Activated CD4-positive, alpha-beta T cell treated with anti-CD3 and anti-CD28 coated beads for 36 hours (primary cell): Measurements from ENCODE around the gene TRABD2A. TPM values are rescaled to one million over a fixed set of nuclear protein-coding genes. Genes with fewer than 3 reads are reported as not detected.

Experiments
- ATAC-seq: fragments of 200-7000 bp; cut with Tn5 transposase; one replicate; pipeline ENCODE4 v1.10.0; 2021; ENCODE audit warnings: mild to moderate bottlenecking, moderate library complexity
- CTCF ChIA-PET: fragments of 350-600 bp; sonication (Branson Sonifier 250); formaldehyde crosslinking; loops from one replicate; lab custom pipeline; 2021; ENCODE audit warnings: antibody characterized with exemption; lab: Charles Lee
- POLR2A ChIA-PET: fragments of 350-600 bp; sonication (Branson Sonifier 250); formaldehyde crosslinking; loops from one replicate; lab custom pipeline; 2021; ENCODE audit warnings: antibody characterized with exemption, inconsistent platforms; lab: Charles Lee
- DNase-seq: peaks from one replicate; pipeline ENCODE4 v3.0.0-alpha.2; 2020
- H3K27ac Mint-ChIP-seq: one replicate; pipeline ENCODE4 v1.8.0; 2021; ENCODE audit warnings: mixed read lengths
- H3K27me3 Mint-ChIP-seq: one replicate; pipeline ENCODE4 v1.8.0; 2021; ENCODE audit warnings: mixed read lengths
- H3K36me3 Mint-ChIP-seq: one replicate; pipeline ENCODE4 v1.8.0; 2021; ENCODE audit warnings: low read depth, mixed read lengths
- H3K4me1 Mint-ChIP-seq: one replicate; pipeline ENCODE4 v1.8.0; 2021; ENCODE audit warnings: mixed read lengths
- H3K4me3 Mint-ChIP-seq: one replicate; pipeline ENCODE4 v1.8.0; 2021; ENCODE audit warnings: mild to moderate bottlenecking, moderate library complexity, mixed read lengths
- H3K9me3 Mint-ChIP-seq: one replicate; pipeline ENCODE4 v1.8.0; 2021; ENCODE audit warnings: low read depth, mixed read lengths
- intact Hi-C, 2 experiments: fragments of 100-400 bp; cut with DNase I in 1 of 2; cut with micrococcal nuclease in 1 of 2; formaldehyde crosslinking; loops; one replicate each; pipeline versions ENCODE4 v1.14.2 to v1.15.1; 2022 to 2024; cut with DNase I, micrococcal nuclease
- total RNA-seq, 2 experiments: library from RNA; stranded (reverse); gene quantifications; one replicate each; pipeline ENCODE4 v1.2.3, GENCODE V29; 2021

The TRABD2A gene
- total RNA-seq, 2 experiments from 2014 or later, result 37.2 to 42.2 TPM

GRCh38 chr2:84854850-84855249 lies 26.0 kb downstream of the TRABD2A start:
- Mint-ChIP-seq H3K9me3 (peaks cover 11% of the 10 kb centered on the region), H3K4me3 (peak overlapping the region; percentile 5), H3K4me1 (peaks cover 91% of the 10 kb centered on the region), H3K27ac (peak overlapping the region; percentile 83), H3K36me3 (peaks cover 54% of the 10 kb centered on the region), H3K27me3 (no peaks in the 10 kb centered on the region)
- CTCF ChIA-PET, result interaction anchor here (0.8 to 1.3 kb wide), 2 partner anchors 16 to 34 kb away, joined by 3 to 4 read pairs; no protein-coding TSS in a partner anchor
- intact Hi-C loops, result loop anchor here (5.0 to 10.0 kb wide), 5 partner anchors 38 to 338 kb away; partner anchors contain the start of gene DNAH6 (in 1 of the 2)
- DNase-seq (no peak), ATAC-seq (no peak)
- POLR2A ChIA-PET, result no interaction called here

GRCh38 chr2:84851876-84852275 lies 29.0 kb downstream of the TRABD2A start:
- peaks cover 55% of the 10 kb centered on the region for H3K36me3 Mint-ChIP-seq
- ATAC-seq (no peak), DNase-seq (no peak)
- CTCF ChIA-PET, result interaction anchor here (0.5 to 2.2 kb wide), 4 partner anchors 11 to 74 kb away, joined by 3 to 8 read pairs (median 4); no protein-coding TSS in a partner anchor
- H3K4me1 Mint-ChIP-seq, result peaks cover 89% of the 10 kb centered on the region
- no peak overlapping the region for H3K4me3 Mint-ChIP-seq
- H3K9me3 Mint-ChIP-seq, result peaks cover 11% of the 10 kb centered on the region
- H3K27ac Mint-ChIP-seq, result peak overlapping the region; percentile 62
- no peaks in the 10 kb centered on the region for H3K27me3 Mint-ChIP-seq
- POLR2A ChIA-PET, result no interaction called here
- intact Hi-C loops, result loop anchor here in 1 of 2 experiments (10.0 kb wide), 1 partner anchor 207 kb away; no protein-coding TSS in a partner anchor

- Mint-ChIP-seq H3K4me3 (no peak overlapping the region), H3K4me1 (peaks cover 89% of the 10 kb centered on the region), H3K9me3 (peaks cover 11% of the 10 kb centered on the region), H3K27ac (peak overlapping the region; percentile 82), H3K27me3 (no peaks in the 10 kb centered on the region), H3K36me3 (peaks cover 49% of the 10 kb centered on the region)
- ATAC-seq (no peak), DNase-seq (no peak)
- ChIA-PET POLR2A (no interaction called here), CTCF (interaction anchor here (0.5 to 2.2 kb wide), 5 partner anchors 13 to 75 kb away, joined by 3 to 8 read pairs (median 4); no protein-coding TSS in a partner anchor)
- intact Hi-C loops, result loop anchor here in 1 of 2 experiments (10.0 kb wide), 1 partner anchor 206 kb away; no protein-coding TSS in a partner anchor
These were observed 30.4 kb downstream of the TRABD2A start for GRCh38 chr2:84850471-84850870.

GRCh38 chr2:84849271-84849952 lies 31.5 kb downstream of the TRABD2A start:
- Mint-ChIP-seq H3K36me3 (peaks cover 47% of the 10 kb centered on the region), H3K4me1 (peaks cover 87% of the 10 kb centered on the region), H3K4me3 (peak overlapping the region; percentile 22), H3K27ac (peak overlapping the region; percentile 82), H3K9me3 (peaks cover 11% of the 10 kb centered on the region), H3K27me3 (no peaks in the 10 kb centered on the region)
- intact Hi-C loops, result loop anchor here in 1 of 2 experiments (5.0 kb wide), 2 partner anchors 33 to 67 kb away; partner anchors contain the start of gene TRABD2A
- ATAC-seq (peak; percentile 57), DNase-seq (peak; percentile 70)
- ChIA-PET POLR2A (interaction anchor here (0.6 to 0.7 kb wide), 4 partner anchors 8 to 381 kb away, joined by 4 to 5 read pairs (median 4); no protein-coding TSS in a partner anchor), CTCF (interaction anchor here (0.5 to 1.4 kb wide), 7 partner anchors 9 to 332 kb away, joined by 3 to 5 read pairs (median 3); no protein-coding TSS in a partner anchor)

- H3K27me3 Mint-ChIP-seq, result no peaks in the 10 kb centered on the region
- peak overlapping the region; percentile 94 for H3K27ac Mint-ChIP-seq
- DNase-seq (no peak), ATAC-seq (no peak)
- H3K36me3 Mint-ChIP-seq, result peaks cover 34% of the 10 kb centered on the region
- ChIA-PET POLR2A (interaction anchor here (1.7 kb wide), 1 partner anchor 10 kb away, joined by 8 read pairs; no protein-coding TSS in a partner anchor), CTCF (interaction anchor here (0.9 to 1.5 kb wide), 5 partner anchors 10 to 165 kb away, joined by 3 to 4 read pairs (median 3); no protein-coding TSS in a partner anchor)
- peaks cover 4% of the 10 kb centered on the region for H3K9me3 Mint-ChIP-seq
- intact Hi-C loops, result loop anchor here (2.0 to 5.0 kb wide), 3 partner anchors 33 to 65 kb away; partner anchors contain the start of gene TRABD2A (in 2 of the 2)
- peaks cover 93% of the 10 kb centered on the region for H3K4me1 Mint-ChIP-seq
- no peak overlapping the region for H3K4me3 Mint-ChIP-seq
These were observed 33.4 kb downstream of the TRABD2A start for GRCh38 chr2:84847326-84848050.

GRCh38 chr2:84846741-84847142 lies 34.1 kb downstream of the TRABD2A start:
- H3K9me3 Mint-ChIP-seq, result peaks cover 2% of the 10 kb centered on the region
- peaks cover 27% of the 10 kb centered on the region for H3K36me3 Mint-ChIP-seq
- DNase-seq, result peak; percentile 36
- intact Hi-C loops, result loop anchor here (2.0 to 5.0 kb wide), 3 partner anchors 34 to 64 kb away; partner anchors contain the start of gene TRABD2A (in 2 of the 2)
- H3K4me3 Mint-ChIP-seq, result peak overlapping the region; percentile 12
- CTCF ChIA-PET, result interaction anchor here (0.7 to 1.7 kb wide), 9 partner anchors 9 to 166 kb away, joined by 3 to 7 read pairs (median 4); no protein-coding TSS in a partner anchor
- POLR2A ChIA-PET, result interaction anchor here (0.6 to 1.7 kb wide), 4 partner anchors 11 to 91 kb away, joined by 4 to 8 read pairs (median 4); no protein-coding TSS in a partner anchor
- H3K27ac Mint-ChIP-seq, result peak overlapping the region; percentile 94
- no peaks in the 10 kb centered on the region for H3K27me3 Mint-ChIP-seq
- ATAC-seq, result peak; percentile 4
- peaks cover 93% of the 10 kb centered on the region for H3K4me1 Mint-ChIP-seq

GRCh38 chr2:84846041-84846663 lies 34.7 kb downstream of the TRABD2A start:
- intact Hi-C loops, result loop anchor here (2.0 to 5.0 kb wide), 3 partner anchors 35 to 64 kb away; partner anchors contain the start of gene TRABD2A (in 2 of the 2)
- POLR2A ChIA-PET, result interaction anchor here (0.6 to 1.7 kb wide), 4 partner anchors 11 to 92 kb away, joined by 4 to 8 read pairs (median 4); no protein-coding TSS in a partner anchor
- peak; percentile 52 for ATAC-seq
- H3K9me3 Mint-ChIP-seq, result peaks cover 2% of the 10 kb centered on the region
- H3K4me1 Mint-ChIP-seq, result peaks cover 93% of the 10 kb centered on the region
- no peaks in the 10 kb centered on the region for H3K27me3 Mint-ChIP-seq
- H3K36me3 Mint-ChIP-seq, result peaks cover 21% of the 10 kb centered on the region
- CTCF ChIA-PET, result interaction anchor here (0.7 to 1.7 kb wide), 10 partner anchors 8 to 937 kb away, joined by 3 to 7 read pairs (median 3); no protein-coding TSS in a partner anchor
- H3K4me3 Mint-ChIP-seq, result peak overlapping the region; percentile 12
- H3K27ac Mint-ChIP-seq, result peak overlapping the region; percentile 94
- DNase-seq, result peak; percentile 47

GRCh38 chr2:84844141-84844540 lies 36.7 kb downstream of the TRABD2A start:
- Mint-ChIP-seq H3K27ac (peak overlapping the region; percentile 94), H3K4me3 (peak overlapping the region; percentile 35), H3K4me1 (peaks cover 93% of the 10 kb centered on the region), H3K27me3 (no peaks in the 10 kb centered on the region), H3K9me3 (peaks cover 2% of the 10 kb centered on the region), H3K36me3 (peaks cover 23% of the 10 kb centered on the region)
- ATAC-seq (peak; percentile 34), DNase-seq (peak; percentile 45)
- intact Hi-C loops, result no loop called here
- ChIA-PET CTCF (no interaction called here), POLR2A (no interaction called here)

- POLR2A ChIA-PET, result interaction anchor here (0.6 kb wide), 1 partner anchor 42 kb away, joined by 3 read pairs; no protein-coding TSS in a partner anchor
- H3K36me3 Mint-ChIP-seq, result peaks cover 38% of the 10 kb centered on the region
- intact Hi-C loops, result loop anchor here in 1 of 2 experiments (2.0 kb wide), 1 partner anchor 15 kb away; no protein-coding TSS in a partner anchor
- peak overlapping the region; percentile 72 for H3K27ac Mint-ChIP-seq
- peaks cover 86% of the 10 kb centered on the region for H3K4me1 Mint-ChIP-seq
- peaks cover 3% of the 10 kb centered on the region for H3K9me3 Mint-ChIP-seq
- peak; percentile 8 for ATAC-seq
- DNase-seq, result no peak
- peak overlapping the region; percentile 3 for H3K4me3 Mint-ChIP-seq
- no peaks in the 10 kb centered on the region for H3K27me3 Mint-ChIP-seq
- CTCF ChIA-PET, result interaction anchor here (0.5 to 1.6 kb wide), 7 partner anchors 8 to 85 kb away, joined by 3 to 7 read pairs (median 6); no protein-coding TSS in a partner anchor
These were observed 39.3 kb downstream of the TRABD2A start for GRCh38 chr2:84841577-84841976.

GRCh38 chr2:84840306-84840705 lies 40.6 kb downstream of the TRABD2A start:
- H3K36me3 Mint-ChIP-seq, result peaks cover 49% of the 10 kb centered on the region
- DNase-seq (no peak), ATAC-seq (peak; percentile 23)
- CTCF ChIA-PET, result interaction anchor here (0.6 to 1.6 kb wide), 5 partner anchors 9 to 86 kb away, joined by 3 to 7 read pairs (median 6); no protein-coding TSS in a partner anchor
- H3K4me3 Mint-ChIP-seq, result peak overlapping the region; percentile 62
- intact Hi-C loops, result loop anchor here in 1 of 2 experiments (2.0 kb wide), 1 partner anchor 16 kb away; no protein-coding TSS in a partner anchor
- peak overlapping the region; percentile 88 for H3K27ac Mint-ChIP-seq
- H3K27me3 Mint-ChIP-seq, result no peaks in the 10 kb centered on the region
- H3K9me3 Mint-ChIP-seq, result peaks cover 12% of the 10 kb centered on the region
- POLR2A ChIA-PET, result no interaction called here
- H3K4me1 Mint-ChIP-seq, result peaks cover 84% of the 10 kb centered on the region
